ENCODE measurements around the gene KLF6.

The KLF6 gene

DNA sequence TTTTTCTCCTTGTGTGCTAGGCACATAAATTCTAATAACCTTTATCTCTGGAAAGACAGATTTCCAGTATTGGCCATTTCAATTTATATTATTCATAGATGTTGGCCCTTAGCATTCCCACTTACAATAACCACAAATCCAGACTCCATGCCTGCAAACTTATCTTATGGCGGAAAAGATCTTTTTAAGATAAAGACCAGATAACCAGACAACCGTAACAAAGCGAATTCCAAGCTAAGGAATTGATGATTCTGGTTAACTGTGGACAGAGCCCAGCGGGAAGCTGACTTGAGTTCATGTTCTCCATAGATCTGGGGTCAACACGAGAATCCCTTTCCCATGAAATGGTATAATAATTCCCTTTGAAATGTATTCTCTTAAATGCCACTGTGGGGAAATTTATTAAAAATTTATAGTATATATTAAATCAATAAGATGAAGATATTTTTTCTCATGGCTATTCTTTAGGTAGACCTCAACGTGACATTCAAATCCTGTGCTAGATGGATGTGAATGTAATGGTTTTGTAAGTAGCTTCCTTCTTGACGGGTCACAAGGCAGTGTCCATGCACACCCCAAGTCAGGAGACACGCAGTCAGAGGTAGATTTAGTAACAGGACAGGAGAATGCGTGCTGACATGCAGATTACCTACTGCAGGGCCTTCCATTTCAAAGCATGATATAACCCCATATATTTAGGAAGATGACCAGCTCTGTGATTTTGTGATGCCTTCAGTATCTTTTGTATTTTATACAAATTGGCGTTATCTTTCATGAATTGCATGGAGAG lies 37.7 kb upstream of the KLF6 start:
- Histone ChIP-seq H3K4me2 (ENCODE audit: insufficient read depth, low read length, poor library complexity, severe bottlenecking) (no peak overlapping the region), H2AK5ac (ENCODE audit: low read depth, low read length) (no peak overlapping the region), H3K4ac (ENCODE audit: low read length) (no peak overlapping the region), H3K4me3 (ENCODE audit: low read length in 2 of 2) (no peak overlapping the region), H2BK15ac (ENCODE audit: low read length) (no peak overlapping the region), H3K23ac (ENCODE audit: low read depth, low read length, poor library complexity) (no peak overlapping the region), H2BK120ac (ENCODE audit: low read depth, low read length) (no peak overlapping the region), H3K14ac (ENCODE audit: low read length) (no peak overlapping the region), H2AFZ (ENCODE audit: low read length) (no peak overlapping the region), H4K8ac (ENCODE audit: low read depth, low read length) (no peak overlapping the region), H3K36me3 (replicated peaks in 1 of 2; ENCODE audit: control insufficient read depth in 2 of 2, insufficient read depth in 2 of 2, low read length in 2 of 2) (no peaks in the 10 kb centered on the region), H3K4me1 (ENCODE audit: control insufficient read depth in 2 of 2, insufficient read depth in 1 of 2, low read depth in 1 of 2, low read length in 2 of 2) (peaks cover 0 to 5% of the 10 kb centered on the region in 2 donors), H3K79me1 (ENCODE audit: low read depth, low read length) (no peaks in the 10 kb centered on the region), H3K27ac (replicated peaks; ENCODE audit: low read length) (no peak overlapping the region), H2BK12ac (ENCODE audit: low read length) (no peak overlapping the region), H3K27me3 (ENCODE audit: control insufficient read depth in 3 of 3, insufficient read depth in 3 of 3, low read depth in 1 of 3, low read length in 3 of 3) (no peaks in the 10 kb centered on the region), H3K9ac (ENCODE audit: low read depth, low read length, poor library complexity) (no peak overlapping the region), H3K18ac (ENCODE audit: low read length) (no peak overlapping the region), H4K91ac (ENCODE audit: low read depth, low read length, poor library complexity) (no peak overlapping the region), H3K9me3 (replicated peaks in 1 of 2; ENCODE audit: control insufficient read depth in 2 of 2, insufficient read depth in 1 of 2, low read depth in 1 of 2, low read length in 2 of 2) (no peaks in the 10 kb centered on the region), H2BK5ac (ENCODE audit: low read length) (no peak overlapping the region)
- no peak for DNase-seq (ENCODE audit: low spot score)
- WGBS, 2 donors (ENCODE audit: extremely low coverage in 2 of 2, insufficient read length in 2 of 2, insufficient replicate concordance in 1 of 2), result no CpG with 5 or more reads among the region's 10 CpGs

DNA sequence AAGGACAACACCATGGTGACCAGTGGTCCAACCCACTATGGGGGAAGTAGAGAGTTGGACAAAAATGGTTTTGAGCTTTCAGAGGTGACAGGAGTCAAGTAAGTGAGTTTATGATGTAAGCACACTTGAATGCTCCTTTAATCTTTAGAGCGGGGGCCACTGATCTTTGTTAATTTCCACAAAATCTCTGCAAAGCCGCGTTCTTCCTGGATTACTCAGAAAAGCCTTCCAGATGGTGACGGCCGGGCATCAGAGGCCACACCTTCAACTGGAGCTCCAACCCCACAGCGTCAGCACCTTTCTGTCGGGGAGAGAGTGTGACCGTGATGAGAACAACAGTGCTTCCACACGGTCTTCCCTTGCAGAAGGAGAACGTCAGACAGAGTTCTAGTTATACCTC lies 35.2 kb upstream of the KLF6 start:
- no peak for DNase-seq (ENCODE audit: low spot score)

DNA sequence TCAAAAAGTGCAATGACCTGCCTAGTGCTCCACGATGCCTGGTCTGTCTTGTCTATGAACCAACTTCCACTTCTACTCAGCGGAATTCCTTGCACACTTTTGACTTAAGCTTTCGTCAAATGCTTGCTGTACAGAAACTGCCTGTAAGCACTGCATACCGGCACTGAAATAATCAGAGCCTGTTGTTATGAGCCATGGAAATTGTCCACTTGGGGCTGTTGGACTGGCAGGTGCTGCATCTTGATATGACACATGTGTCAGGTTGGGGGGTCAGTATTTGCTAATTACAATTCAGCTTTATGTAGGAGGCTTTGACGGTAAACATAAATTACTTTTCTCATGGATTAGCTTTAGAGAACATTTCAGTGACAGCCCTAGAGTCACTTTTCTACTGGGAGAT lies 32.0 kb upstream of the KLF6 start:
- no peak overlapping the region for H3K14ac ChIP-seq (ENCODE audit: low read length)
- no peak overlapping the region for H2AFZ ChIP-seq (ENCODE audit: low read length)
- no peak overlapping the region for H4K91ac ChIP-seq (ENCODE audit: low read depth, low read length, poor library complexity)
- H2AK5ac ChIP-seq (ENCODE audit: low read depth, low read length), result no peak overlapping the region
- WGBS, 2 donors (ENCODE audit: extremely low coverage in 2 of 2, insufficient read length in 2 of 2, insufficient replicate concordance in 1 of 2), result no CpG with 5 or more reads among the region's 5 CpGs
- H3K4me1 ChIP-seq (ENCODE audit: control insufficient read depth in 2 of 2, insufficient read depth in 1 of 2, low read depth in 1 of 2, low read length in 2 of 2), result no peaks in the 10 kb centered on the region
- no peak overlapping the region for H3K27ac ChIP-seq (replicated peaks; ENCODE audit: low read length)
- H3K36me3 ChIP-seq (replicated peaks in 1 of 2; ENCODE audit: control insufficient read depth in 2 of 2, insufficient read depth in 2 of 2, low read length in 2 of 2), result no peaks in the 10 kb centered on the region
- no peak overlapping the region for H3K4me3 ChIP-seq (ENCODE audit: low read length in 2 of 2)
- no peak overlapping the region for H2BK12ac ChIP-seq (ENCODE audit: low read length)
- no peaks in the 10 kb centered on the region for H3K79me1 ChIP-seq (ENCODE audit: low read depth, low read length)
- no peak overlapping the region for H2BK5ac ChIP-seq (ENCODE audit: low read length)
- H3K27me3 ChIP-seq (ENCODE audit: control insufficient read depth in 3 of 3, insufficient read depth in 3 of 3, low read depth in 1 of 3, low read length in 3 of 3), result no peaks in the 10 kb centered on the region
- H3K9me3 ChIP-seq (replicated peaks in 1 of 2; ENCODE audit: control insufficient read depth in 2 of 2, insufficient read depth in 1 of 2, low read depth in 1 of 2, low read length in 2 of 2), result no peaks in the 10 kb centered on the region
- no peak overlapping the region for H2BK120ac ChIP-seq (ENCODE audit: low read depth, low read length)
- H3K4me2 ChIP-seq (ENCODE audit: insufficient read depth, low read length, poor library complexity, severe bottlenecking), result no peak overlapping the region
- no peak overlapping the region for H3K18ac ChIP-seq (ENCODE audit: low read length)
- no peak overlapping the region for H2BK15ac ChIP-seq (ENCODE audit: low read length)
- no peak overlapping the region for H4K8ac ChIP-seq (ENCODE audit: low read depth, low read length)
- no peak for DNase-seq (ENCODE audit: low spot score)
- H3K23ac ChIP-seq (ENCODE audit: low read depth, low read length, poor library complexity), result no peak overlapping the region
- H3K9ac ChIP-seq (ENCODE audit: low read depth, low read length, poor library complexity), result no peak overlapping the region
- no peak overlapping the region for H3K4ac ChIP-seq (ENCODE audit: low read length)

More for the DNA sequence above, 35.2 kb upstream of the KLF6 start:
- H2BK12ac ChIP-seq (ENCODE audit: low read length), result no peak overlapping the region
- H3K79me1 ChIP-seq (ENCODE audit: low read depth, low read length), result no peaks in the 10 kb centered on the region
- H3K4ac ChIP-seq (ENCODE audit: low read length), result no peak overlapping the region
- no peak overlapping the region for H2AFZ ChIP-seq (ENCODE audit: low read length)
- H3K9me3 ChIP-seq (replicated peaks in 1 of 2; ENCODE audit: control insufficient read depth in 2 of 2, insufficient read depth in 1 of 2, low read depth in 1 of 2, low read length in 2 of 2), result no peaks in the 10 kb centered on the region
- H3K36me3 ChIP-seq (replicated peaks in 1 of 2; ENCODE audit: control insufficient read depth in 2 of 2, insufficient read depth in 2 of 2, low read length in 2 of 2), result no peaks in the 10 kb centered on the region
- H3K4me2 ChIP-seq (ENCODE audit: insufficient read depth, low read length, poor library complexity, severe bottlenecking), result no peak overlapping the region
- H3K14ac ChIP-seq (ENCODE audit: low read length), result no peak overlapping the region
- no peak overlapping the region for H2BK15ac ChIP-seq (ENCODE audit: low read length)
- no peaks in the 10 kb centered on the region for H3K27me3 ChIP-seq (ENCODE audit: control insufficient read depth in 3 of 3, insufficient read depth in 3 of 3, low read depth in 1 of 3, low read length in 3 of 3)
- no peak overlapping the region for H3K23ac ChIP-seq (ENCODE audit: low read depth, low read length, poor library complexity)
- H3K4me1 ChIP-seq (ENCODE audit: control insufficient read depth in 2 of 2, insufficient read depth in 1 of 2, low read depth in 1 of 2, low read length in 2 of 2), result peaks cover 0 to 2% of the 10 kb centered on the region in 2 donors
- no peak overlapping the region for H3K27ac ChIP-seq (replicated peaks; ENCODE audit: low read length)
- no peak overlapping the region for H2BK5ac ChIP-seq (ENCODE audit: low read length)
- no peak overlapping the region for H3K9ac ChIP-seq (ENCODE audit: low read depth, low read length, poor library complexity)
- H3K4me3 ChIP-seq (ENCODE audit: low read length in 2 of 2), result no peak overlapping the region
- H3K18ac ChIP-seq (ENCODE audit: low read length), result no peak overlapping the region
- no CpG with 5 or more reads among the region's 10 CpGs for WGBS, 2 donors (ENCODE audit: extremely low coverage in 2 of 2, insufficient read length in 2 of 2, insufficient replicate concordance in 1 of 2)
- H2AK5ac ChIP-seq (ENCODE audit: low read depth, low read length), result no peak overlapping the region
- no peak overlapping the region for H2BK120ac ChIP-seq (ENCODE audit: low read depth, low read length)
- no peak overlapping the region for H4K8ac ChIP-seq (ENCODE audit: low read depth, low read length)
- no peak overlapping the region for H4K91ac ChIP-seq (ENCODE audit: low read depth, low read length, poor library complexity)

DNA sequence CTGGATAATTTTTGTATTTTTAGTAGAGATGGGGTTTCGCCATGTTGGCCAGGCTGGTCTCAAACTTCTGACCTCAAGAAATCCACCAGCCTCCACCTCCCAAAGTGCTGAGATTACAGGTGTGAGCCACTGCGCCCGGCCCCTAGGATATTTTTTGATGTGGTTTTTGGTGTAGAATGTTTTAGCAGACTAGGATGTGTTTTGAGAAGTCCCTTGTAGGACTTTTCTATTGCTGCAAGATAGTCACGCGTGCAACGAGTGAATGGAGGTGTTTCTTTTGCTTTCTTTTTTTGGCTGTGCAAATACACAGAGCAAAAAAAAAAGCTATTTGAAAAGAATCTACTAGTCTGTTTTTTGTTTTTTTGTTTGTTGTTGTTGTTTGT lies 29.8 kb upstream of the KLF6 start:
- H3K18ac ChIP-seq (ENCODE audit: low read length), result no peak overlapping the region
- H3K27me3 ChIP-seq (ENCODE audit: control insufficient read depth in 3 of 3, insufficient read depth in 3 of 3, low read depth in 1 of 3, low read length in 3 of 3), result no peaks in the 10 kb centered on the region
- no peak overlapping the region for H2AK5ac ChIP-seq (ENCODE audit: low read depth, low read length)
- no peak overlapping the region for H4K91ac ChIP-seq (ENCODE audit: low read depth, low read length, poor library complexity)
- no peak overlapping the region for H3K4me3 ChIP-seq (ENCODE audit: low read length in 2 of 2)
- no peak overlapping the region for H2BK12ac ChIP-seq (ENCODE audit: low read length)
- H3K4me2 ChIP-seq (ENCODE audit: insufficient read depth, low read length, poor library complexity, severe bottlenecking), result no peak overlapping the region
- no peaks in the 10 kb centered on the region for H3K79me1 ChIP-seq (ENCODE audit: low read depth, low read length)
- H3K4me1 ChIP-seq (ENCODE audit: control insufficient read depth in 2 of 2, insufficient read depth in 1 of 2, low read depth in 1 of 2, low read length in 2 of 2), result no peaks in the 10 kb centered on the region
- WGBS, 2 donors (ENCODE audit: extremely low coverage in 2 of 2, insufficient read length in 2 of 2, insufficient replicate concordance in 1 of 2), result no CpG with 5 or more reads among the region's 6 CpGs
- no peak overlapping the region for H3K23ac ChIP-seq (ENCODE audit: low read depth, low read length, poor library complexity)
- H3K14ac ChIP-seq (ENCODE audit: low read length), result no peak overlapping the region
- no peaks in the 10 kb centered on the region for H3K36me3 ChIP-seq (replicated peaks in 1 of 2; ENCODE audit: control insufficient read depth in 2 of 2, insufficient read depth in 2 of 2, low read length in 2 of 2)
- H3K9ac ChIP-seq (ENCODE audit: low read depth, low read length, poor library complexity), result no peak overlapping the region
- DNase-seq (ENCODE audit: low spot score), result no peak
- no peak overlapping the region for H2BK120ac ChIP-seq (ENCODE audit: low read depth, low read length)
- H3K4ac ChIP-seq (ENCODE audit: low read length), result no peak overlapping the region
- H2AFZ ChIP-seq (ENCODE audit: low read length), result no peak overlapping the region
- H3K9me3 ChIP-seq (replicated peaks in 1 of 2; ENCODE audit: control insufficient read depth in 2 of 2, insufficient read depth in 1 of 2, low read depth in 1 of 2, low read length in 2 of 2), result no peaks in the 10 kb centered on the region
- H2BK5ac ChIP-seq (ENCODE audit: low read length), result no peak overlapping the region
- no peak overlapping the region for H4K8ac ChIP-seq (ENCODE audit: low read depth, low read length)
- H3K27ac ChIP-seq (replicated peaks; ENCODE audit: low read length), result no peak overlapping the region
- H2BK15ac ChIP-seq (ENCODE audit: low read length), result no peak overlapping the region

All from neuronal stem cell (in vitro differentiated cells).